GM06990 (cell line): ENCODE measurements around the gene REEP3.

Experiments used
- DNase-seq: peaks from one replicate; pipeline ENCODE4 v3.0.0-alpha.2; 2011; ENCODE audit not compliant: insufficient read length; ENCODE audit errors: extremely low read depth
- H3K27me3 ChIP-seq: replicated peaks from 2 replicates; pipeline ENCODE4 v1.6.0; 2011; ENCODE audit warnings: low read length; ENCODE audit not compliant: control insufficient read depth, insufficient read depth
- H3K36me3 ChIP-seq: 2 replicates; pipeline ENCODE4 v1.5.1; 2011; ENCODE audit warnings: low read length; ENCODE audit not compliant: control insufficient read depth, insufficient read depth
- H3K4me3 ChIP-seq: replicated peaks from 2 replicates; pipeline ENCODE4 v1.5.1; 2011; ENCODE audit warnings: low read depth, mild to moderate bottlenecking, control low read depth, low read length
- TF ChIP-seq, protein P1 (sequence below): IDR thresholded peaks from 2 replicates; pipeline ENCODE4 v1.5.1; 2011; ENCODE audit warnings: low read length, control low read depth, mild to moderate bottlenecking, inconsistent platforms; ENCODE audit not compliant: insufficient read depth, poor library complexity, severe bottlenecking

The REEP3 gene

GRCh38 chr10:63672491-63672890 lies 151.3 kb downstream of the REEP3 start:
- Histone ChIP-seq H3K27me3 (no peaks in the 10 kb centered on the region), H3K36me3 (no peaks in the 10 kb centered on the region), H3K4me3 (no peak overlapping the region)
- TF ChIP-seq, protein P1, sequence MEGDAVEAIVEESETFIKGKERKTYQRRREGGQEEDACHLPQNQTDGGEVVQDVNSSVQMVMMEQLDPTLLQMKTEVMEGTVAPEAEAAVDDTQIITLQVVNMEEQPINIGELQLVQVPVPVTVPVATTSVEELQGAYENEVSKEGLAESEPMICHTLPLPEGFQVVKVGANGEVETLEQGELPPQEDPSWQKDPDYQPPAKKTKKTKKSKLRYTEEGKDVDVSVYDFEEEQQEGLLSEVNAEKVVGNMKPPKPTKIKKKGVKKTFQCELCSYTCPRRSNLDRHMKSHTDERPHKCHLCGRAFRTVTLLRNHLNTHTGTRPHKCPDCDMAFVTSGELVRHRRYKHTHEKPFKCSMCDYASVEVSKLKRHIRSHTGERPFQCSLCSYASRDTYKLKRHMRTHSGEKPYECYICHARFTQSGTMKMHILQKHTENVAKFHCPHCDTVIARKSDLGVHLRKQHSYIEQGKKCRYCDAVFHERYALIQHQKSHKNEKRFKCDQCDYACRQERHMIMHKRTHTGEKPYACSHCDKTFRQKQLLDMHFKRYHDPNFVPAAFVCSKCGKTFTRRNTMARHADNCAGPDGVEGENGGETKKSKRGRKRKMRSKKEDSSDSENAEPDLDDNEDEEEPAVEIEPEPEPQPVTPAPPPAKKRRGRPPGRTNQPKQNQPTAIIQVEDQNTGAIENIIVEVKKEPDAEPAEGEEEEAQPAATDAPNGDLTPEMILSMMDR, result no peak
- DNase-seq, result no peak

- TF ChIP-seq, protein P1, result no peak
- no peak overlapping the region for H3K4me3 ChIP-seq
Observed at GRCh38 chr10:63673246-63673645, 152.0 kb downstream of the REEP3 start.

DNA sequence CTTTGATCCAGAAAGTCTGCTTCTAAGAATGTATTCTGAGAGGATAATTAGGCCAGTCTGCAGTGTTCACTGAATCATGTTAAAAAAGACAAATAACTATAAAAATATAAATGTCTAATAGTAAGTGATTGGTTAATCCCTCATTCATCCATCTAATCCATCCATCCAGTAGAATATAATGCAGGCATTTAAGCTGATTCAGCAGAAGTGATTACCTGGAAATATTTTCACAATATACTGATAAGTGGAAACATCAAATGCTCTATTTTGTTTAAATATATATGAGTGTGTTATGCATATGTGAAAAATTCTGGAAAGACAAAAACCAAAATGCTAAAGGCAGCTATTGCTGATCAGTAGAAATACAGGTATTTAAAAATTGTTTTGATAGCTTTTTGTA lies 152.6 kb downstream of the REEP3 start:
- H3K27me3 ChIP-seq, result no peaks in the 10 kb centered on the region
- H3K4me3 ChIP-seq, result no peak overlapping the region
- TF ChIP-seq, protein P1, result no peak
- no peak for DNase-seq
- H3K36me3 ChIP-seq, result no peaks in the 10 kb centered on the region

More at GRCh38 chr10:63673246-63673645, 152.0 kb downstream of the REEP3 start:
- H3K36me3 ChIP-seq, result no peaks in the 10 kb centered on the region
- no peak for DNase-seq
- H3K27me3 ChIP-seq, result no peaks in the 10 kb centered on the region
